ENCODE results near the gene MRPL27.
A peak's percentile ranks its signal among the peaks of the same experiment; 100 is the strongest.
"Not testable (repeated sequence)": the region's sequence is repeated elsewhere in the genome, so short reads cannot be mapped to it uniquely, and the experiment has no call there.

MRPL27 gene

GRCh38 chr17:50333291-50334057 is 39.5 kb downstream of the MRPL27 start:
- POLR2A ChIA-PET; H3K9me3 ChIP-seq (ENCODE audit: control insufficient read depth, insufficient read depth, low read depth, low read length); H3K4me1 ChIP-seq (ENCODE audit: control insufficient read depth, insufficient read depth, low read length); H3K4me3 ChIP-seq (ENCODE audit: low read depth, low read length); H3K36me3 ChIP-seq (ENCODE audit: control insufficient read depth in 2 of 2, insufficient read depth in 1 of 2, low read length in 2 of 2); H3K27ac ChIP-seq (ENCODE audit: extremely low read depth, low read depth, low read length): not testable (repeated sequence)
- CTCF ChIA-PET = interaction anchor here (0.6 to 1.1 kb wide), 10 partner anchors 8 to 210 kb away, joined by 3 to 5 read pairs (median 3); no protein-coding TSS in a partner anchor
- 0 out of 2 replicates have a peak, but pooled peaks have one; percentile 20 for TF ChIP-seq GLIS1 (tag by site-specific recombination; IDR thresholded peaks at IDR 0.05)

GRCh38 chr17:50332196-50332595 is 40.8 kb downstream of the MRPL27 start:
- Histone ChIP-seq H3K27ac (ENCODE audit: extremely low read depth, low read depth, low read length) (no peak overlapping the region), H3K4me1 (ENCODE audit: control insufficient read depth, insufficient read depth, low read length) (no peaks in the 10 kb centered on the region), H3K4me3 (ENCODE audit: low read depth, low read length) (no peak overlapping the region), H3K9me3 (ENCODE audit: control insufficient read depth, insufficient read depth, low read depth, low read length) (no peaks in the 10 kb centered on the region), H3K36me3 (ENCODE audit: control insufficient read depth in 2 of 2, insufficient read depth in 1 of 2, low read length in 2 of 2) (no peaks in the 10 kb centered on the region)
- CTCF ChIA-PET = interaction anchor here (0.9 kb wide), 1 partner anchor 171 kb away, joined by 4 read pairs; no protein-coding TSS in a partner anchor
- TF ChIP-seq HOXC10 (CRISPR knock-in tag; IDR thresholded peaks at IDR 0.05) = no peak
- no peak for TF ChIP-seq BCL11B (tag by site-specific recombination; IDR thresholded peaks at IDR 0.05; ENCODE audit: low read depth)
- no peak for TF ChIP-seq ZNF501 (tag by site-specific recombination; IDR thresholded peaks at IDR 0.05)
- no peak for TF ChIP-seq ZNF155 (tag by site-specific recombination; IDR thresholded peaks at IDR 0.05)
- TF ChIP-seq TRIM28 (IDR thresholded peaks at IDR 0.05; ENCODE audit: borderline replicate concordance, low read length) = no peak
- no peak for TF ChIP-seq ZBTB48 (tag by site-specific recombination; IDR thresholded peaks at IDR 0.05)
- no peak for TF ChIP-seq SETDB1 (IDR thresholded peaks at IDR 0.05; ENCODE audit: insufficient read length, low read length)
- no peak for TF ChIP-seq ZNF146 (tag by site-specific recombination; IDR thresholded peaks at IDR 0.05)
- no peak for TF ChIP-seq ZNF76 (tag by site-specific recombination; IDR thresholded peaks at IDR 0.05; ENCODE audit: borderline replicate concordance, low read depth)
- POLR2A ChIA-PET = no interaction called here

- CTCF ChIA-PET = interaction anchor here (1.2 kb wide), 1 partner anchor 10 kb away, joined by 3 read pairs; no protein-coding TSS in a partner anchor
- H3K4me3 ChIP-seq (ENCODE audit: low read depth, low read length) = no peak overlapping the region
- no peaks in the 10 kb centered on the region for H3K9me3 ChIP-seq (ENCODE audit: control insufficient read depth, insufficient read depth, low read depth, low read length)
- H3K36me3 ChIP-seq (ENCODE audit: control insufficient read depth in 2 of 2, insufficient read depth in 1 of 2, low read length in 2 of 2) = no peaks in the 10 kb centered on the region
- H3K4me1 ChIP-seq (ENCODE audit: control insufficient read depth, insufficient read depth, low read length) = no peaks in the 10 kb centered on the region
- H3K27ac ChIP-seq (ENCODE audit: extremely low read depth, low read depth, low read length) = no peak overlapping the region
- POLR2A ChIA-PET = interaction anchor here (1.1 kb wide), 1 partner anchor 148 kb away, joined by 3 read pairs; no protein-coding TSS in a partner anchor
- TF ChIP-seq PRDM2 (tag by site-specific recombination; IDR thresholded peaks at IDR 0.05; ENCODE audit: borderline replicate concordance) (no peak), ZNF26 (tag by site-specific recombination; IDR thresholded peaks at IDR 0.05) (no peak), ZNF112 (tag by site-specific recombination; IDR thresholded peaks at IDR 0.05) (no peak), KLF17 (tag by site-specific recombination; IDR thresholded peaks at IDR 0.05) (no peak), GLIS1 (tag by site-specific recombination; IDR thresholded peaks at IDR 0.05) (no peak), ZNF561 (tag by site-specific recombination; IDR thresholded peaks at IDR 0.05; ENCODE audit: borderline replicate concordance) (no peak), ZFP69B (tag by site-specific recombination; IDR thresholded peaks at IDR 0.05) (no peak), ZNF274 (IDR thresholded peaks at IDR 0.05; ENCODE audit: low read length) (no peak), ZNF274 (tag by site-specific recombination; IDR thresholded peaks at IDR 0.05; ENCODE audit: borderline replicate concordance) (no peak), ZSCAN4 (tag by site-specific recombination; IDR thresholded peaks at IDR 0.05) (no peak), ZNF776 (tag by site-specific recombination; IDR thresholded peaks at IDR 0.05; ENCODE audit: borderline replicate concordance) (no peak)
These were observed 41.7 kb downstream of the MRPL27 start for GRCh38 chr17:50331085-50331791.
